Activated CD8-positive, alpha-beta T cell treated with anti-CD3 and anti-CD28 coated beads for 36 hours (primary cell): ENCODE results near the gene TM9SF3. TPM values are rescaled to one million over a fixed set of nuclear protein-coding genes. Genes with fewer than 3 reads are reported as not detected.
"Not testable (repeated sequence)": the region's sequence is repeated elsewhere in the genome, so short reads cannot be mapped to it uniquely, and the experiment has no call there.

ENCODE experiments used
- ATAC-seq: fragments of 200-7000 bp; cut with Tn5 transposase; one replicate; pipeline ENCODE4 v1.10.0; 2021; ENCODE audit warnings: mild to moderate bottlenecking, moderate library complexity
- CTCF ChIA-PET: fragments of 350-600 bp; sonication (Branson Sonifier 250); formaldehyde crosslinking; loops from one replicate; lab custom pipeline; 2021; ENCODE audit warnings: antibody characterized with exemption; lab: Charles Lee
- POLR2A ChIA-PET: fragments of 350-600 bp; sonication (Branson Sonifier 250); formaldehyde crosslinking; loops from one replicate; lab custom pipeline; 2021; ENCODE audit warnings: antibody characterized with exemption; lab: Charles Lee
- DNase-seq: peaks from one replicate; pipeline ENCODE4 v3.0.0-alpha.2; 2020
- H3K27ac Mint-ChIP-seq: one replicate; pipeline ENCODE4 v1.8.0; 2021; ENCODE audit warnings: mild to moderate bottlenecking, mixed read lengths
- H3K27me3 Mint-ChIP-seq: one replicate; pipeline ENCODE4 v1.8.0; 2021; ENCODE audit warnings: mixed read lengths
- H3K36me3 Mint-ChIP-seq: one replicate; pipeline ENCODE4 v1.8.0; 2021; ENCODE audit warnings: low read depth, mixed read lengths
- H3K4me1 Mint-ChIP-seq: one replicate; pipeline ENCODE4 v1.8.0; 2021; ENCODE audit warnings: low read depth, mixed read lengths
- H3K4me3 Mint-ChIP-seq: one replicate; pipeline ENCODE4 v1.8.0; 2021; ENCODE audit warnings: mild to moderate bottlenecking, moderate library complexity, mixed read lengths
- H3K9me3 Mint-ChIP-seq: one replicate; pipeline ENCODE4 v1.8.0; 2021; ENCODE audit warnings: mixed read lengths
- CTCF ChIP-seq: fragments of 200-600 bp; IDR thresholded peaks from one replicate; pipeline ENCODE4 v1.8.0; 2022; ENCODE audit warnings: antibody characterized with exemption, mild to moderate bottlenecking
- intact Hi-C: fragments of 100-400 bp; cut with micrococcal nuclease; formaldehyde crosslinking; loops from one replicate; pipeline ENCODE4 v1.10.0; 2022
- total RNA-seq, 2 experiments: library from RNA; stranded (reverse); gene quantifications; one replicate each; pipeline ENCODE4 v1.2.3, GENCODE V29; 2021

TM9SF3 gene
- total RNA-seq, 2 experiments from 2014 or later: 66.4 to 71.1 TPM

- Mint-ChIP-seq H3K9me3 (no peaks in the 10 kb centered on the region), H3K4me3 (no peak overlapping the region), H3K36me3 (peaks cover 39% of the 10 kb centered on the region), H3K27ac (no peak overlapping the region), H3K4me1 (peaks cover 71% of the 10 kb centered on the region), H3K27me3 (no peaks in the 10 kb centered on the region)
- CTCF ChIA-PET: no interaction called here
- no peak for TF ChIP-seq CTCF
- DNase-seq: no peak
- intact Hi-C loops: no loop called here
- POLR2A ChIA-PET: no interaction called here
- no peak for ATAC-seq
Observed at GRCh38 chr10:96578633-96579032, 8.2 kb downstream of the TM9SF3 start.

- Mint-ChIP-seq H3K27ac (no peak overlapping the region), H3K36me3 (peaks cover 42% of the 10 kb centered on the region), H3K9me3 (no peaks in the 10 kb centered on the region), H3K4me3 (no peak overlapping the region), H3K4me1 (peaks cover 71% of the 10 kb centered on the region), H3K27me3 (no peaks in the 10 kb centered on the region)
- no peak for ATAC-seq
- CTCF ChIA-PET: no interaction called here
- no peak for DNase-seq
- TF ChIP-seq CTCF: no peak
- intact Hi-C loops: no loop called here
- POLR2A ChIA-PET: no interaction called here
Observed at GRCh38 chr10:96578022-96578421, 8.8 kb downstream of the TM9SF3 start.

- H3K27me3 Mint-ChIP-seq: no peaks in the 10 kb centered on the region
- ATAC-seq (no peak), DNase-seq (no peak)
- CTCF ChIA-PET: no interaction called here
- H3K4me3 Mint-ChIP-seq: no peak overlapping the region
- H3K27ac Mint-ChIP-seq: no peak overlapping the region
- TF ChIP-seq CTCF: no peak
- intact Hi-C loops: no loop called here
- H3K9me3 Mint-ChIP-seq: no peaks in the 10 kb centered on the region
- POLR2A ChIA-PET: no interaction called here
- peaks cover 45% of the 10 kb centered on the region for H3K36me3 Mint-ChIP-seq
- peaks cover 73% of the 10 kb centered on the region for H3K4me1 Mint-ChIP-seq
Observed at GRCh38 chr10:96577069-96577468, 9.7 kb downstream of the TM9SF3 start.

- no peak for TF ChIP-seq CTCF
- intact Hi-C loops: no loop called here
- Mint-ChIP-seq H3K27me3 (no peaks in the 10 kb centered on the region), H3K36me3 (peaks cover 48% of the 10 kb centered on the region), H3K4me3 (no peak overlapping the region), H3K4me1 (peaks cover 72% of the 10 kb centered on the region), H3K27ac (no peak overlapping the region), H3K9me3 (no peaks in the 10 kb centered on the region)
- ChIA-PET POLR2A (no interaction called here), CTCF (no interaction called here)
- DNase-seq (no peak), ATAC-seq (no peak)
Observed at GRCh38 chr10:96576277-96576980, 10.4 kb downstream of the TM9SF3 start.

GRCh38 chr10:96574564-96574963 lies 12.2 kb downstream of the TM9SF3 start:
- H3K27me3 Mint-ChIP-seq, H3K9me3 Mint-ChIP-seq, intact Hi-C loops, H3K4me3 Mint-ChIP-seq, POLR2A ChIA-PET, DNase-seq, CTCF ChIA-PET, ATAC-seq, H3K27ac Mint-ChIP-seq: not testable (repeated sequence)
- peaks cover 64% of the 10 kb centered on the region for H3K4me1 Mint-ChIP-seq
- H3K36me3 Mint-ChIP-seq: peaks cover 43% of the 10 kb centered on the region
